AG10803 (cell line): ENCODE measurements around the gene LSM4.
A peak's percentile ranks its signal among the peaks of the same experiment; 100 is the strongest.
"Not testable (repeated sequence)": the region's sequence is repeated elsewhere in the genome, so short reads cannot be mapped to it uniquely, and the experiment has no call there.

Experiments used
- DNase-seq: peaks from one replicate; pipeline ENCODE4 v3.0.0; 2010; ENCODE audit warnings: low read depth
- H3K4me3 ChIP-seq: 2 replicates; pipeline ENCODE4 v1.5.1; 2011; ENCODE audit warnings: mild to moderate bottlenecking, low read length, control low read depth
- TF ChIP-seq, protein P1 (sequence below): conservative IDR thresholded peaks from 2 replicates; pipeline ENCODE4 v1.5.1; 2011; ENCODE audit warnings: mild to moderate bottlenecking, low read length, control low read depth, inconsistent platforms

Gene LSM4

DNA sequence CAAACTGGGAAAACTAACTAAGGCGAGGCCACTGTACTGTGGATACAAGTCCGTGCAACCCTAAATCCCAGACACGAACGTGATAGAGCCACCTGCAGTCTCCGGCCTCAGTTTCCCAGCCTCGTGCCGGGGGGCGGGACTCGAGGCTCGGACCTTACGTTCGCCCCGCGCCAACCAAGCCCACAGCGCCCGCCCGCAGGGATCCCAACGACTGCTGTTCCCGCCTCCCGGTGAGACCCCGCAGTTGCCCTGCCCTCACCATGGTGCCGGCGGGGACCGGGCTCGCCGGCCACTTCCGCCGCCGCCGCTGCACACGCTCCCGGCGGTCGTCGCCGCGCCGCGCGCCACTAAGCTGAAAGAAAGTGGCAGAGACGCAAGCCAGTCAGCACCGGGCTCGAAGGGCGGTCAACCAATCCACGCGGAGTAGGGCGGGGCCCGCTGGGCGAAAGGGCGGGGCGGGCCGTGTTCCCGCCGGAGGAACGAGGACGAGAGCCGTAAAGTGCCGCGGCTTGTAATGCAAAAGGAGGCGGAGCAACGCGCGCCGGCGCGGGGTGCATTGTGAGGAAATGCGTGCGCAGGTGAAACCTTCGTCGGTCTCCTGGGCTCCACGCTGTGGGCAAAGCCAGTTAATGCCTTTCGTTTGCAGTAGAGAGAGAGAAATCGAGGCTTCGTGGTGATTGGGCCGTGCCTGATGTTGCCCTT, at the start of gene LSM4:
TSS of gene LSM4 (minus strand) at position 318 of the 702 bp plus-strand sequence. CDS start at position 262, 56 bp downstream.
- peak within 1 kb of the TSS; percentile 82 for H3K4me3 ChIP-seq
- TF ChIP-seq, protein P1, sequence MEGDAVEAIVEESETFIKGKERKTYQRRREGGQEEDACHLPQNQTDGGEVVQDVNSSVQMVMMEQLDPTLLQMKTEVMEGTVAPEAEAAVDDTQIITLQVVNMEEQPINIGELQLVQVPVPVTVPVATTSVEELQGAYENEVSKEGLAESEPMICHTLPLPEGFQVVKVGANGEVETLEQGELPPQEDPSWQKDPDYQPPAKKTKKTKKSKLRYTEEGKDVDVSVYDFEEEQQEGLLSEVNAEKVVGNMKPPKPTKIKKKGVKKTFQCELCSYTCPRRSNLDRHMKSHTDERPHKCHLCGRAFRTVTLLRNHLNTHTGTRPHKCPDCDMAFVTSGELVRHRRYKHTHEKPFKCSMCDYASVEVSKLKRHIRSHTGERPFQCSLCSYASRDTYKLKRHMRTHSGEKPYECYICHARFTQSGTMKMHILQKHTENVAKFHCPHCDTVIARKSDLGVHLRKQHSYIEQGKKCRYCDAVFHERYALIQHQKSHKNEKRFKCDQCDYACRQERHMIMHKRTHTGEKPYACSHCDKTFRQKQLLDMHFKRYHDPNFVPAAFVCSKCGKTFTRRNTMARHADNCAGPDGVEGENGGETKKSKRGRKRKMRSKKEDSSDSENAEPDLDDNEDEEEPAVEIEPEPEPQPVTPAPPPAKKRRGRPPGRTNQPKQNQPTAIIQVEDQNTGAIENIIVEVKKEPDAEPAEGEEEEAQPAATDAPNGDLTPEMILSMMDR: peak; percentile 27
- DNase-seq: peak; percentile 92

DNA sequence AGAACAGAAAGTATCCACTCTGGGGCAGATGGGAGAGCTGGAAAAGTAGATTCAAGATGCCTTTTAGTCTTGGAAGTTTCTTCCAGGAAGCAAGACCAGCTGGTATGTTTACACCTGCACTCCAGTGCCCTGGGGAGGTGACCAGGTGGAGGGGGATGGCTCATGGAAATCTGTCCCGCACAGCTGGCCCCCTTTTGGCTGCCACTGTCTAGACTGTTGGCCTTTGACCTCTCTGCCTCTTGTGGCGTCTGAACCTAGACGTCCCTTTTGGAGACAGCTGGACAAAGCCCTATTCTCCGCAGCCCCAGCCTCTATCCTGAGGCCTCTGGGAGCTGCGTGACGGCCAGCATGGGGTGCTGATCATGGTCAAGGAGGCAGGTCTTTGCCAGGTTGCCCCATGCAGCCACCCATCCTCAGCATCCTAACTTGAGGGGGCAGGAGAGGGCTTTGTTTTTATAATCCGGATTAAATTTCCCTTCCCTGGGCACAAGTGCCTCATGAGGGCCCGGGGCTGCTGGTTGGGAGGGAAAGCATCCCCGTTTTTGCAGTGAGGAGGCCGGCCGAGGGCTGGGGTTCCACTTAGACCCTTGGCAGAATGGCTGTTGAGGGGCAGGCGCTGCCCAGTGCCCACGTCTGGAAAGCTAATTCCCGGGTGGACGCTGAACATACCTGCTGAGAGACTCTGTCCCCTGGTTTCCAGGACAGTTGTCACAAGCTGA, 45.8 kb upstream of the LSM4 start:
- TF ChIP-seq, protein P1: no peak
- H3K4me3 ChIP-seq: no peak overlapping the region
- DNase-seq: no peak

DNA sequence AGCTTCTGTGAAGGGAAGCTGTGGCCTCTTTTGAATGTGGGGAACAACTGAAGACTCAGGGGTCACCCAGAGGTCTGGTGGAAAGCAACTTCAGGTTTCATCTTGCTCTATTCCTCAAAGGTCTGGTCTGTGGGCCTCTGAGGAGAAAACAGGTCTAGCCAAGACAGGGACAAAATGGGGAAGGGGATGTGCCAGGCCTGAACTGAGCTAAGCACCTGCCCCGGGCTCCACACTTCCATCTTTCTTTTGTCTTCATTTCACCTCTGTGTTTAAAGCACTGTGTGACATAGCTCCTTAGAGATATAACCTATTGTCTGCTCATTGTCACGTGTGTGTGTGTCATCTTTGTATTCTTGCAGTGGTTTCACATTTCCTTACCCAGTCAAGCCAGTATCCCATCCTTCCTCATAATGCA, 43.2 kb upstream of the LSM4 start:
- no peak overlapping the region for H3K4me3 ChIP-seq
- no peak for DNase-seq
- TF ChIP-seq, protein P1: no peak

DNA sequence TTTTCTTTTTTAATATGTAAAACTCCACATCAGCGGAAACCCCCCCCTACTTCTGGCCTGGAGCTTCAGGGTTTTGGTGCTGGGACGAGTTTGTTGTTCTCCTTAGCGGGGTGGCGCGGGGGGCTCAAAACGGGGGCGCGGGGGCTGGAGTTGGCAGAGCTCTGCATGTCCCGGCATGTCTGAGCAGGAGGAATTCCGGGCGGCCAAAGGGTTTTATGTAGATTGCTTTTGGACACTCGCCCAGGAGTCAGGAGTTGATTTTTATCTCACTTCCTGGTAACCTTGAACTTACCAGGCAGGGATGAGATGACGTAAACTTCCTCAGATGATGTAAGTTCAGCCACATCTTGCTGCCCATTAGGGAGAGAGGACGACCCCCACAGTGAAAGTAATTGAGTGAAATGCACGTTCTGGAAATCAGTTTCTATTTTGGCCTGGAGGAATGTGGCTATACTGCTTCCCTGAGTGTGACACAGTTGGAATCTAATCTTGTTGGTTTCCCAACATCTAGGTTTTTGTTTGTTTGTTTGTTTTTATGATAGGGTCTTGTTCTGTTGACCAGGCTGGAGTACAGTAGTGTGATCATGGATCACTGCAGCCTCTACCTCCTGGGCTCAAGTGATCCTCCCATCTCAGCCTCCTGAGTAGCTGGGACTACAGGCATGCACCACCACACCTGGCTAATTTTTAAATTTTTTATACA, 42.1 kb upstream of the LSM4 start:
- TF ChIP-seq, protein P1: no peak
- no peak overlapping the region for H3K4me3 ChIP-seq
- peak; percentile 99 for DNase-seq

DNA sequence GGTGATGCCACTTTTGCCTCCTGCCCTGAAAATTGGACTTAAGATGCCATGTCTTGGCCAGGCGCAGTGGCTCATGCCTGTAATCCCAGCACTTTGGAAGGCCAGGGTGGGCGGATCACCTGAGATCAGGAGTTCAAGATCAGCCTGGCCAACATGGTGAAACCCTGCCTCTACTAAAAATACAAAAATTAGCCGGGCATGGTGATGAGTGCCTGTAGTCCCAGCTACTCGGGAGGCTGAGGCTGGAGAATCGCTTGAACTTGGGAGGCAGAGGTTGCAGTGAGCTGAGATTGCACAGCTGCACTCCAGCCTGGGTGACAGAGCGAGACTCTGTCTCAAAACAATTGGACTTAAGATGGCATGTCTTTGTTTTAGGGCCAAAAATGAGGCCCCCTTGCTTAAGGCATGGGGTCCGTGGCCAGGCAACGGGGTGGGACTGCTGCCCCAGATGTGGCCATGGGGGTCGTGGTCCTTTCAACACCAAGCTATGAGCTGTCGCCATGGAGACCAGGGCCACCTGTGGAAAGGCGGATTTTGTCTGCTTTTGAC, 41.5 kb upstream of the LSM4 start:
- DNase-seq, H3K4me3 ChIP-seq: not testable (repeated sequence)

DNA sequence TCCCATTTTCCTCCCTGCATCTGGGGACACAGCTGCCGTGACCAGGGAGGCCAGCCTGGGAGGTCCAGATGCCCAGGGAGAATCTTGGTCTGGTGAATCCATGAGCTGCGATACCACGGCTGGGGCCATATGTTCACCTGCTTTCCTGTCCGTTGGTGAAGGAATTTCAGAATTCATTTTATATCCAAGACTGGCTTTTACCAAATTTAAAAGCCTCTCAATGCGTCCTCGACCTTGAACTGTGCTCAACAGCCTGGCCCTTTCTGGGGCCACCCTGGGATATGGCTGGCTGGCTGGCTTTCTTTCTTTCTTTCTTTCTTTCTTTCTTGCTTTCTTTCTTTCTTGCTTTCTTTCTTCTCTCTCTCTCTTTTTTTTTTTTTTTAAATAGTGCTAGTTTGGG, 40.9 kb upstream of the LSM4 start:
- no peak for DNase-seq
- no peak overlapping the region for H3K4me3 ChIP-seq
- TF ChIP-seq, protein P1: no peak

DNA sequence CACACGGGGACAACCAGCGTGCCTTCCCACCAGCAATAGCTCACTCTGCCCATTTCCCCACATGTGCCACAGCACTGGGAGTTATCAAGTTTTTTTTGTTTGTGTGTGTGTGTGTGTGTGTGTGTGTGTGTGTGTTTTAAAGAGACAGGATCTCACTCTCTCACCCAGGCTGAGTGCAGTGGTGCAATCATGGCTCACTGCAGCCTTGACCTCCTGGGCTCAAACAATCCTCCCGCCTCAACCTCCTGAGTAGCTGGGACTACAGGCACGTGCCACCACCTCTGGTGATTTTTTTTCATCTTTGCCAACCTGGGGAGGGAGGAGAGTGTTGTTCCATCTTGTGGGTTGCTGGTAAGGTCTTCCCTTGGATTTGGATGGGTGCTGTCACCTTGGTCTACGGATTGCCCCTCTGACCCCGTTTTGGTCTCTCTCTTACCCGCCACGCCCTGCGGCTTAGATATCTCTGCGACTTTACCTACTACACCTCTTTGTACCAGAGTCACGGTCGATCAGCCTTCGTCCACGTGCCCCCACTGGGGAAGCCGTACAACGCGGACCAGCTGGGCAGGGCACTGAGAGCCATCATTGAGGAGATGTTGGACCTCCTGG, 40.2 kb upstream of the LSM4 start:
- TF ChIP-seq, protein P1: no peak
- DNase-seq: no peak
- no peak overlapping the region for H3K4me3 ChIP-seq
